ENCODE results near the gene CAPN10. TPM values are rescaled to one million over a fixed set of nuclear protein-coding genes. Genes with fewer than 3 reads are reported as not detected.

The CAPN10 gene
- total RNA-seq, 4 donors from 2014 or later: 2.8 to 39.6 (median 21.6) TPM

DNA sequence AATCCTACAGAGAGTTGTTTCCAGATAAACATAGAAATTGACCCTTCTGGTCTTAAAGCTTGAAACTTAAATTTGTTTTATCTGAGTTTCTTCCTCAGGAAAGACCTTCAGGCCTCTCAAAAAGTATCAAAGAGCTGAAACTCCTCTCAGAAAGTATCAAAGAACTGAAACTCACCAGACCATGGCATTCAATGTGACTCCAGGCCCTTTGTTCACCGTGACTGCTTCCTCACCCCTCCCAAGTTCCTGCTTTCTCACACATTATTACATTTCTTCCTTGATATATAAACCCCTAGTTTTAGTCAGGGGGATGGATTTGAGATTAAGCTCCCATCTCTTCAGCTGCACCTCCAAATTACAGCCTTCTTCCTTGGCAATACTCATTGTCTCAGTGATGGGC lies 34.7 kb upstream of the CAPN10 start:
- TF ChIP-seq POLR2A (IDR thresholded peaks at IDR 0.05): no peak
- TF ChIP-seq, protein P1, sequence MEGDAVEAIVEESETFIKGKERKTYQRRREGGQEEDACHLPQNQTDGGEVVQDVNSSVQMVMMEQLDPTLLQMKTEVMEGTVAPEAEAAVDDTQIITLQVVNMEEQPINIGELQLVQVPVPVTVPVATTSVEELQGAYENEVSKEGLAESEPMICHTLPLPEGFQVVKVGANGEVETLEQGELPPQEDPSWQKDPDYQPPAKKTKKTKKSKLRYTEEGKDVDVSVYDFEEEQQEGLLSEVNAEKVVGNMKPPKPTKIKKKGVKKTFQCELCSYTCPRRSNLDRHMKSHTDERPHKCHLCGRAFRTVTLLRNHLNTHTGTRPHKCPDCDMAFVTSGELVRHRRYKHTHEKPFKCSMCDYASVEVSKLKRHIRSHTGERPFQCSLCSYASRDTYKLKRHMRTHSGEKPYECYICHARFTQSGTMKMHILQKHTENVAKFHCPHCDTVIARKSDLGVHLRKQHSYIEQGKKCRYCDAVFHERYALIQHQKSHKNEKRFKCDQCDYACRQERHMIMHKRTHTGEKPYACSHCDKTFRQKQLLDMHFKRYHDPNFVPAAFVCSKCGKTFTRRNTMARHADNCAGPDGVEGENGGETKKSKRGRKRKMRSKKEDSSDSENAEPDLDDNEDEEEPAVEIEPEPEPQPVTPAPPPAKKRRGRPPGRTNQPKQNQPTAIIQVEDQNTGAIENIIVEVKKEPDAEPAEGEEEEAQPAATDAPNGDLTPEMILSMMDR (IDR thresholded peaks at IDR 0.05): no peak
- intact Hi-C loops (cut with DNase I; ENCODE audit: low total_unique reads): no loop called here
- Histone ChIP-seq H3K27me3 (no peaks in the 10 kb centered on the region), H3K36me3 (no peaks in the 10 kb centered on the region), H3K27ac (no peak overlapping the region), H3K4me3 (no peak overlapping the region), H3K9me3 (no peaks in the 10 kb centered on the region), H3K4me1 (no peaks in the 10 kb centered on the region)
- DNase-seq: no peak

DNA sequence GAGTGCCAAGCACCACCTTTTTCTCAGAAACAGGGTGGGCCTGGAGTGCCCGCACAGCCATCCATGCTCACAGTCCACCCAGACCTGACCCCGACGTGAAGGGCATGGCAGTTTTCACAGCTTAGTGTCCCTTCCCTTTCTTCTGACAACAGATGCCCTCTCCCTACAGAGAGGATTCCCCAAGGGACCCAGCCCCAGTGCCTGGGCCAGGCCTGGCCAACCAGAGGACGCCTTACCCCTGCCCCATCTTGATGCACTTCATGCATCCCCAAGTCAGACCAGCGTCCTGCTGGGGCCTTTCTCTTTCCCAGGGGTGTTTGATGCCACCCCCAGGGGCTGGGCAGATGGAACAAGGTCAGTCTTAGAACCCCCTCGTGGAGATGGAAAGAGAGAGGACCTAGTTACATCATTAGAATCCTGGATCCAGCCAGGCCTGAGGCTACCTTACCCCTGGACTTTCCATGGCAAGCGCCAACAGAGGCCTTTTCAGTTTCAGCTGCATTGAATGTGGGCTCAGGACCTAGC lies 32.5 kb upstream of the CAPN10 start:
- intact Hi-C loops (cut with DNase I; ENCODE audit: low total_unique reads): no loop called here
- peaks cover 0 to 7% of the 10 kb centered on the region in 2 donors for H3K27me3 ChIP-seq
- no peak overlapping the region for H3K4me3 ChIP-seq
- no peak overlapping the region for H3K27ac ChIP-seq
- no peaks in the 10 kb centered on the region for H3K9me3 ChIP-seq
- no peaks in the 10 kb centered on the region for H3K36me3 ChIP-seq
- peaks cover 0 to 11% of the 10 kb centered on the region in 2 donors for H3K4me1 ChIP-seq
- DNase-seq: no peak
- no peak for TF ChIP-seq POLR2A (IDR thresholded peaks at IDR 0.05)
- TF ChIP-seq, protein P1 (IDR thresholded peaks at IDR 0.05): no peak

DNA sequence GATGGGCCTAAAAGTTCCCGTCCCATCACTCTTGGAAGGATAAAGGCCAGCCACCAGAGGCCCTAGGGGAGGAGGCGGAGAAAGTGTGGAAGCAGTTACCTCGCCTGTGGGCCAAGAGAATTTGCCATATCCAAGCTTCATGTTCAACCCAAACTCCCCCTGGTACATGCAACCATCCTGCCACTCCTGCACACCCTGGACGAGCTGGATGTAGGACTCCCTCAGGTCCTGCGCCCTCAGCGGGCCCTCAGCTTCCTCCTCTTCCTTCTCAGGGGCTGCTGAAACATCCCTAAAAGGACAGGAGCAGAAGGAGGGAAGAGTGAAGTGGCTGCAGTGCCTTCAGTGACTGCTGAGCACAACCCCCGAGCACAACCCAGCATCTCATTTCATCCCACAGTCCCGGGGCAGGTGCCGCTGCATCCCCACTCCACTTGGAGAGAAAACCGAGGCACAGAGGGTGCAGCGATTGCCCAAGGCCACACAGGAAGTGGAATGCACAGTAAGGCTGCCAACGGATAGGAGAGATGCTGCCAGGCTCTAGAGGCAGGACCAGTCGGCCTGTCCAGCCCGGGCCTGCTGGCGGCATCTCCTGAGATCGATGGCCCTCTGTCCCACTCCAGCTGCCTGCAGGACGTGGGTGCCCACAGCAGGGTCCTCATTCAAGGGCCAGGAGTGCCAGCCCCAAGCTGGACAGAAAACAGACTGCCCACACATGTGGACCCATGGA lies 31.6 kb upstream of the CAPN10 start:
- H3K4me1 ChIP-seq: peaks cover 0 to 16% of the 10 kb centered on the region in 2 donors
- no peaks in the 10 kb centered on the region for H3K36me3 ChIP-seq
- TF ChIP-seq POLR2A (IDR thresholded peaks at IDR 0.05): no peak
- TF ChIP-seq, protein P1 (IDR thresholded peaks at IDR 0.05): no peak
- no peak for DNase-seq
- no peak overlapping the region for H3K27ac ChIP-seq
- H3K27me3 ChIP-seq: peaks cover 0 to 7% of the 10 kb centered on the region in 2 donors
- intact Hi-C loops (cut with DNase I; ENCODE audit: low total_unique reads): no loop called here
- no peak overlapping the region for H3K4me3 ChIP-seq
- H3K9me3 ChIP-seq: no peaks in the 10 kb centered on the region

DNA sequence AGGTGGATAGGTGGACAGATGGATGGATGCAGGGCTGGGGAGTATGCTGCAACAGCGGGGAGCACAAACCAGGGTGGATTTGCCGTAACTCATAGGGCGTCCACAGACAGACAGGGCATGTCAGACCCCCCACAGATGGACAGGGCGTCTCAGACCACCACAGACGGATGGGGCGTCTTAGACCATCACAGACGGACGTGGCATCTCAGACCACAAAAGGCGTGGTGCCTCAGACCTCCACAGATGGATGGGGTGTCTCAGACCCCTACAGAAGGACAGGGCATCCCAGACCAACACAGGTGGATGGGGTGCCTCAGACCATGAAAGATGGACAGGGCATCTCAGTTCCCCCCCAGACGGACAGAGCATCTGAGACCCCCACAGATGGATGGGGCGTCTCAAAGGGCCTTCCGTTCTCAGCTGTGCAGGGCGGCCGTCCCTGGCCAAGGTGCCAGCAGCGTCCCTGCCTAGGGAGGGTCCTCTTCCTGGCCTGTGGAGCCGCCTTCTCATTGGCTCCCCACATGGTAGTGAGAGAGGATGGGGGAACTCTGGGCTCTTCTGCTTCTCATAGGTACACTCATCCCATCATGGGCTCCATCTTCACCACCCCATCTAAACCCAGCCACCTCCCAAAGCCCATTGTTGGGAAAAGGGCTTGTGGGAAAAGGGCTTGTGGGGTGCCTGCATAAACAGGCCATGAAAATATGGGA lies 30.8 kb upstream of the CAPN10 start:
- Histone ChIP-seq H3K4me1 (peaks cover 0 to 16% of the 10 kb centered on the region in 2 donors), H3K27ac (no peak overlapping the region), H3K9me3 (no peaks in the 10 kb centered on the region), H3K4me3 (no peak overlapping the region), H3K27me3 (peaks cover 0 to 7% of the 10 kb centered on the region in 2 donors), H3K36me3 (no peaks in the 10 kb centered on the region)
- TF ChIP-seq, protein P1 (IDR thresholded peaks at IDR 0.05): no peak
- TF ChIP-seq POLR2A (IDR thresholded peaks at IDR 0.05): no peak
- intact Hi-C loops (cut with DNase I; ENCODE audit: low total_unique reads): no loop called here
- no peak for DNase-seq

DNA sequence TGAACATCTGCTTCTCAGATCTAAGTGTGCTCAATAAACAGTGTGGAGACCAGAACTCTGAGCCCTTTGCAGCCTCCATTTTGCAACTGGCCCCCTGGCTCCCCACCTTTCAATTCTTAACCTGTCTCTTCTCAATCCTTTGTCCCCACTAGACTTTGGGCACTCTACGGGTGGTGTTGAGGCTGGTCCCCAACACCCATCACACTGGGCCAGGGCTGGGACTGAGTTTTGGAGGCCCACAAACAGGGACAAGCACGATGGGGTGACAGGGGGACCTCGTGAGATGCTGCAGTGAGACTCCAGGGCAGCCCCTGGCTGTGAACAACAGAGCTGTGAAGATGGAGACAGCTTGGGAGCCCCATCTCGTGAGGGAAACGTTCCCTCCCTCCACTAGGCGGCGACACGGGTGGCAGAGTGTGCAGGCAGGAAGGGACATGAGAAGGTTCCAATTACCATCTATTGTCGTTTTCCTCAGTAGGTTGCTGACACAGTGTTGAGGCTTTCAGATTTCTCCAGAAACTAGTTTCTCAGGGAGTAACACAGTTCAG lies 29.9 kb upstream of the CAPN10 start:
- Histone ChIP-seq H3K36me3 (no peaks in the 10 kb centered on the region), H3K4me3 (no peak overlapping the region), H3K27me3 (peaks cover 0 to 7% of the 10 kb centered on the region in 2 donors), H3K4me1 (peaks cover 0 to 16% of the 10 kb centered on the region in 2 donors), H3K9me3 (no peaks in the 10 kb centered on the region), H3K27ac (no peak overlapping the region)
- intact Hi-C loops (cut with DNase I; ENCODE audit: low total_unique reads): no loop called here
- peak in 1 of 2 donors; percentile 17 for DNase-seq
- no peak for TF ChIP-seq POLR2A (IDR thresholded peaks at IDR 0.05)
- TF ChIP-seq, protein P1 (IDR thresholded peaks at IDR 0.05): peak in 2 of 4 experiments; percentile 15 to 25

Measured in uterus (tissue), 4 donors.